RWPE2 (cell line): Measurements from ENCODE around the gene ZNF441.

ENCODE experiments used
- ATAC-seq: fragments of 200-7000 bp; cut with Tn5 transposase; 3 replicates; pipeline ENCODE4 v1.9.1; 2021; ENCODE audit warnings: low read depth
- DNase-seq: peaks from one replicate; pipeline ENCODE4 v3.0.0-alpha.2; 2020; ENCODE audit warnings: low spot score
- H3K27ac ChIP-seq: fragments of 450-650 bp; 2 replicates; pipeline ENCODE4 v1.5.1; 2017; ENCODE audit warnings: mild to moderate bottlenecking; ENCODE audit not compliant: poor library complexity, severe bottlenecking
- H3K27me3 ChIP-seq: fragments of 250-450 bp; sonication (Bioruptor Pico); 2 replicates; pipeline ENCODE4 v1.5.1; 2021; ENCODE audit warnings: mild to moderate bottlenecking, moderate library complexity; ENCODE audit not compliant: insufficient read depth, poor library complexity, severe bottlenecking
- H3K36me3 ChIP-seq: fragments of 250-450 bp; sonication (Bioruptor Pico); 2 replicates; pipeline ENCODE4 v1.5.1; 2020; ENCODE audit warnings: low read depth, mild to moderate bottlenecking, moderate library complexity
- H3K4me1 ChIP-seq: fragments of 250-450 bp; sonication (Bioruptor Pico); 2 replicates; pipeline ENCODE4 v1.5.1; 2021; ENCODE audit warnings: mild to moderate bottlenecking, moderate library complexity; ENCODE audit not compliant: insufficient read depth, poor library complexity, severe bottlenecking
- H3K4me3 ChIP-seq: fragments of 250-450 bp; sonication (Bioruptor Pico); 2 replicates; pipeline ENCODE4 v1.5.1; 2021; ENCODE audit warnings: mild to moderate bottlenecking, moderate library complexity; ENCODE audit not compliant: severe bottlenecking
- H3K9me3 ChIP-seq: fragments of 250-450 bp; sonication (Bioruptor Pico); 2 replicates; pipeline ENCODE4 v1.5.1; 2021; ENCODE audit warnings: mild to moderate bottlenecking, moderate library complexity; ENCODE audit not compliant: severe bottlenecking
- CTCF ChIP-seq: fragments of 450-650 bp; IDR thresholded peaks from one replicate; pipeline ENCODE4 v1.5.1; 2017; ENCODE audit warnings: mild to moderate bottlenecking, moderate library complexity; ENCODE audit not compliant: poor library complexity, severe bottlenecking

The ZNF441 gene

GRCh38 chr19:11747277-11747676 is 19.5 kb upstream of the ZNF441 start:
- DNase-seq = no peak
- ATAC-seq = no peak
- no peaks in the 10 kb centered on the region for H3K36me3 ChIP-seq
- no peak overlapping the region for H3K4me3 ChIP-seq
- no peak for TF ChIP-seq CTCF
- H3K27ac ChIP-seq = no peak overlapping the region
- H3K9me3 ChIP-seq = peaks cover 6% of the 10 kb centered on the region
- no peaks in the 10 kb centered on the region for H3K4me1 ChIP-seq
- no peaks in the 10 kb centered on the region for H3K27me3 ChIP-seq

- H3K4me3 ChIP-seq = no peak overlapping the region
- ATAC-seq = no peak
- H3K36me3 ChIP-seq = no peaks in the 10 kb centered on the region
- no peak for TF ChIP-seq CTCF
- peaks cover 6% of the 10 kb centered on the region for H3K9me3 ChIP-seq
- no peaks in the 10 kb centered on the region for H3K27me3 ChIP-seq
- H3K4me1 ChIP-seq = no peaks in the 10 kb centered on the region
- no peak for DNase-seq
- H3K27ac ChIP-seq = no peak overlapping the region
Measured at GRCh38 chr19:11749751-11750150, 17.0 kb upstream of the ZNF441 start.

GRCh38 chr19:11752244-11752736 is 14.5 kb upstream of the ZNF441 start:
- ATAC-seq (no peak), DNase-seq (no peak)
- Histone ChIP-seq H3K36me3 (no peaks in the 10 kb centered on the region), H3K27ac (no peak overlapping the region), H3K4me3 (no peak overlapping the region), H3K4me1 (no peaks in the 10 kb centered on the region), H3K9me3 (peaks cover 6% of the 10 kb centered on the region), H3K27me3 (no peaks in the 10 kb centered on the region)
- no peak for TF ChIP-seq CTCF

GRCh38 chr19:11754663-11755062 is 12.1 kb upstream of the ZNF441 start:
- no peaks in the 10 kb centered on the region for H3K36me3 ChIP-seq
- ATAC-seq (no peak), DNase-seq (no peak)
- H3K9me3 ChIP-seq = peaks cover 10% of the 10 kb centered on the region
- no peak overlapping the region for H3K27ac ChIP-seq
- H3K4me1 ChIP-seq = no peaks in the 10 kb centered on the region
- no peak overlapping the region for H3K4me3 ChIP-seq
- TF ChIP-seq CTCF = no peak
- H3K27me3 ChIP-seq = no peaks in the 10 kb centered on the region

- H3K4me3 ChIP-seq = no peak overlapping the region
- H3K27me3 ChIP-seq = no peaks in the 10 kb centered on the region
- TF ChIP-seq CTCF = no peak
- no peaks in the 10 kb centered on the region for H3K36me3 ChIP-seq
- H3K27ac ChIP-seq = no peak overlapping the region
- peaks cover 6% of the 10 kb centered on the region for H3K9me3 ChIP-seq
- no peaks in the 10 kb centered on the region for H3K4me1 ChIP-seq
- DNase-seq (no peak), ATAC-seq (no peak)
Measured at GRCh38 chr19:11756965-11757364, 9.8 kb upstream of the ZNF441 start.
